GM21737 (cell line): Measurements from ENCODE around the gene CEP43.

ENCODE experiments used
- ATAC-seq: cut with Tn5 transposase; IDR thresholded peaks from one replicate; pipeline ENCODE4 v1.9.1; 2021; ENCODE audit warnings: mild to moderate bottlenecking, moderate library complexity; ENCODE audit not compliant: unreplicated experiment

Gene CEP43

GRCh38 chr6:166966268-166966667 is 32.9 kb upstream of the CEP43 start:
- ATAC-seq = no peak

GRCh38 chr6:166969390-166970002 is 29.7 kb upstream of the CEP43 start:
- no peak for ATAC-seq

GRCh38 chr6:166970091-166970490 is 29.1 kb upstream of the CEP43 start:
- no peak for ATAC-seq

GRCh38 chr6:166970776-166971175 is 28.4 kb upstream of the CEP43 start:
- no peak for ATAC-seq

- ATAC-seq = no peak
These were observed 27.9 kb upstream of the CEP43 start for GRCh38 chr6:166971271-166971670.

- ATAC-seq = no peak
These were observed 27.1 kb upstream of the CEP43 start for GRCh38 chr6:166972101-166972500.

GRCh38 chr6:166976636-166977035 is 22.6 kb upstream of the CEP43 start:
- no peak for ATAC-seq

- no peak for ATAC-seq
These were observed 21.3 kb upstream of the CEP43 start for GRCh38 chr6:166977621-166978525.

- ATAC-seq = no peak
These were observed 18.5 kb upstream of the CEP43 start for GRCh38 chr6:166980738-166981137.

- ATAC-seq = no peak
These were observed 11.7 kb upstream of the CEP43 start for GRCh38 chr6:166987448-166987847.

- ATAC-seq = no peak
These were observed 11.3 kb upstream of the CEP43 start for GRCh38 chr6:166987930-166988329.

GRCh38 chr6:166988674-166989201 is 10.5 kb upstream of the CEP43 start:
- ATAC-seq = no peak

- peak; percentile 71 for ATAC-seq
These were observed 9.7 kb upstream of the CEP43 start for GRCh38 chr6:166989427-166990032.

- ATAC-seq = no peak
These were observed 2.8 kb upstream of the CEP43 start for GRCh38 chr6:166996406-166996805.

GRCh38 chr6:166997348-166997747 is 1.8 kb upstream of the CEP43 start:
- ATAC-seq = no peak

GRCh38 chr6:166997768-166998255 is 1.4 kb upstream of the CEP43 start:
- peak; percentile 30 for ATAC-seq

GRCh38 chr6:166998256-166999144 is 697 bp upstream of the CEP43 start:
- ATAC-seq = peak; percentile 9

GRCh38 chr6:166999884-167000253 is 672 bp downstream of the CEP43 start:
- no peak for ATAC-seq

- no peak for ATAC-seq
These were observed 1.6 kb downstream of the CEP43 start for GRCh38 chr6:167000759-167001158.

GRCh38 chr6:167005350-167006159 is 6.4 kb downstream of the CEP43 start:
- ATAC-seq = no peak
